Limb (tissue), 2 donors: ENCODE data around the gene PTPN14.

Source experiments
- DNase-seq, 2 donors: peaks; one replicate each; pipeline ENCODE4 v3.0.0-alpha.2; 2016; ENCODE audit errors: extremely low spot score in 2 of 2

PTPN14 gene

GRCh38 chr1:214476229-214476985, 75.0 kb downstream of the PTPN14 start:
- DNase-seq: no peak

- DNase-seq: no peak
These were observed 75.7 kb downstream of the PTPN14 start for GRCh38 chr1:214475746-214476145.

DNA sequence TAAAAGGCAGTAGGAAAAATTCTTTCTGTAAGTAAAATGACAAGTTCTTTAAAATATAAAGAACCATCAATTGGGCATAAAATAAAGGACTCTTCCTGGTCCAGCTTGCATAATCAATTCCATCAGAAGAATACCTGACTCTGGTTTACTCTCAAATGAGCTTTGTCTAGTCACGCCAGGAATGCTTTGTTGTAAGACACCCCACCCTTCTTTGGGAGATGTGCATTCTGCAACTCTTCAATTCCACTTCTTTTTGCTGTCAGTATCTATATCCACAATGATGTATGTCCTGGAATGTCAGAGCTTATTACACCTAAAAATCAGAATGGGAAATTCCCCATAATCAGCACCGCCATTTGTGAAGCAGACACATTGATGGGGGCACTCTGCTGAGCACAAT, 76.1 kb downstream of the PTPN14 start:
- no peak for DNase-seq

DNA sequence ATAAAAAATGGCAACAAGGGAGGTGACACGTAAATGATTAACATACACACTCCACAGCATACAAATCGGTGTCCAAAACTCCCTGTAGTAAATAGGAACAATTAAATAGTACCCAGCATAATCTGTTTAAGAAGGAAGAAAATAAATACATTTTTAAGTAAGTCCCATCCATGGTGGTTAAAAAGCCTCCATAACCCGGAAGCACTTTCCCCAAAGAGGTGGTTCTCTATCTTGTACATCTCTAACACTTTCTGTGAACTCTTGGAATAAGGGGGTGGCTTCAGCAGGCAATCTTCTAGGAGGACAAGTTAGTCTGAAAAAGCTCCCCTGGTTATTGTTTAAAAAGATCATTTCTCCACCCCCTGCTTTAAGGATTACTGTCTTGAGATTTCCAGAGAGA, 76.9 kb downstream of the PTPN14 start:
- DNase-seq: no peak

DNA sequence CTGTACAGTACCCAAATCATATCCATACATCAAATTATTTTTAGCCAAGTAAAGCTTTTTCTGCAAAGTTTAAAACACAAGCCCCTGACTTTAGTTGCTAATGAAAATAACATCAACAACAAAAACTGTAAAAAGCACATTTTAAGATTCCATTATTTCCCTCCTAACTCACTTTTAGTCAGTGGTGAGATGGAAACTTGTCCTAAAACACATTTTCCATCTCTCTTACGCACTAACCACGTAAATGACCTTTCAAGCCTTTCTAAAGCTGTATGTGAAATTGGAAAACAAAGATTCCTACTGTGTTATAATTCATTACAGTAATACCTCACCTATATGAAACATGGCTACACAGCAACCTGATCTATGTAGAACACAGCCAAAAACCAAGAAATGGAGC, 77.5 kb downstream of the PTPN14 start:
- DNase-seq: no peak

DNA sequence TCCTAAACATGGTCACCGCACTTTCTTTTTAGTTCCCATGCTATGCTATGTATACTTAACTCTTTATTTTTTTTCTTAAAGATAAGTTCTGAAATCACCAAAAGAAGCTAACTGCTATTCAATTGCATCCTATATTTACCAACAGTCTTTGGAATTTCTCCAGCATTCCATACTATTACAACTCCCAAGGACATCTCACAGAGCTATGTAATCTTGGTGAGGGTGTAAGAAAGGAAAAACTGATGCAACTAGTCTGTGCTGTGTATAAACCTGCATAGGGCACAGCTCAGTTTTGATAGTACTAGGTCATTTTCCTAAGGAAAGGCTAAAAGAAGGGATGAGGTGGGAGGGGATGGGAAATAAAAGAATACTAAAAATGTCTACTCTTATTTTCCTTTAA, 78.0 kb downstream of the PTPN14 start:
- no peak for DNase-seq

GRCh38 chr1:214472364-214472763, 79.0 kb downstream of the PTPN14 start:
- DNase-seq: no peak

DNA sequence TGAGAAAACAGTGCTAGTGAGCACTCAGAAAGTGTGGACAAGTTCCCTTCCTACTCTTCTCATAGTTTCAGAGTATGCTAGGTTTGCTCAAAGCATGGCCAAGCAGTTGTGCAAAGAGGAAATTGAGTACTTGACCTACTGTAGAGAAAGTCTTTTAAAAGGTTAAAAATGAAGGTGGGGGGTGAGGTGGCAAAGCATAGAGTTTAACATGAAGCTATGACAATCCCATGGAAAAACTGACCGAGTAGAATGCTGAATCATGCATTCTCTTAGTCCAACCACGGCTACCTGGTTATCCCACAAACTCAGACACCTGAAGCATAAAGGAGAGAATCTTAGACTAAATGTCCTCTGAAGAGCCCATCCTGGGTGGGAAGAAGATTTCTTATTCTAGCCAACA, 79.9 kb downstream of the PTPN14 start:
- DNase-seq: no peak

DNA sequence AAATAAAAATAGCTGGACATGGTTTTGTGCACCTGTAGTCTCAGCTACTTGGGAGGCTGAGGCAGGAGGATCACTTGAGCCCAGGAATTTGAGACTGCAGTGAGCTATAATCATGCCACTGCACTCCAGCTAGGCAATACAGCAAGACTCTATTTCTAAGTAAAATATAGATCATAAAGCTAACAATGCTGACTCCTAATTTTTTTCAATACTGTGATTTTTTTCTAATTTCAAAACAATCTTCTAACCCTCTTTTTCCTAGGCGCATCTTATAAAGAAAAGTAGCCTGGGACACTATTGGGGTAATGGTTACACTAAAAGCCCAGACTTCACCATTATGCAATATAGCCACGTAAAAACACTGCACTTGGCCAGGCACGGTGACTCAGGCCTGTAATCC, 81.3 kb downstream of the PTPN14 start:
- DNase-seq: no peak

DNA sequence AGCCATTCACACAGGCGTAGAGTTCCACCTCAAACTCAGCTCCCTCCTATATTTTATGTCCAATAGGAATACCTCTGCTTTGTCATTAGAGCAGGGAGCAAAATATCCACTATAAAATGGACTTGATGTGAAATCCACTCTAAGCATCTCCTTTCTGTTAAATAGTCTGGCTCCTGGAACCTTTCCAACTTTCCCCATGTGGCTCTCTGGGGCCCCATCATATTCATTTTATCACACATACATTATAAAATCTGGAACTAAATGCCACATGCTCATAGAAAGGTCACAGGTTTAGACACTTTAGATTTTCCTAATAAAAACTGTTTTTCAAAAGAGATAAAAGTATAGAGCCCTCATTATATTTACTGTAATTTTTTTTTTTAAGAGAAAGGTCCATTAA, 82.1 kb downstream of the PTPN14 start:
- DNase-seq: no peak

DNA sequence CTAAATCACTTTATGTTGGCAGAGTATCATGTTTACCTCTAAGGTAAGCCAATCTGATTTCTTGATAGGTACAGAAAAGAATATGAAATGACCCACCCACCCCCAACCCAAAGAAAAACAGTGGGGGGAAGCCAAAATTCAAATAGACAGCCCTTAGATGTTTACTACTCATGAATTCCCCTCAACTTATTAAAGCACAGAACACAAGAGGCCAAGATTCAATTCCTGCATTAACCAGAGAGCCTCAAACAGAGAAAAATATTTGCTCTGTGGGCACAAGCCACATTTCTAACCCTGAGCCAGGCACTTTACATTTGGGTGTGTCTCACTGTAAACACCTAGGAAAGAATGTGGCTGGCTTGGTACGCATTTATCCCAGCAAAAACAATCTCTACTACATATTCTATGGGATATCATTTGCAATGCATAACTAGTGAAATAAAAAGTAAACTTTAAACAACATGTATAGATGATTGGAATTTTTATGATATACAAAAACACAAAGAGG, 84.3 kb downstream of the PTPN14 start:
- no peak for DNase-seq

DNA sequence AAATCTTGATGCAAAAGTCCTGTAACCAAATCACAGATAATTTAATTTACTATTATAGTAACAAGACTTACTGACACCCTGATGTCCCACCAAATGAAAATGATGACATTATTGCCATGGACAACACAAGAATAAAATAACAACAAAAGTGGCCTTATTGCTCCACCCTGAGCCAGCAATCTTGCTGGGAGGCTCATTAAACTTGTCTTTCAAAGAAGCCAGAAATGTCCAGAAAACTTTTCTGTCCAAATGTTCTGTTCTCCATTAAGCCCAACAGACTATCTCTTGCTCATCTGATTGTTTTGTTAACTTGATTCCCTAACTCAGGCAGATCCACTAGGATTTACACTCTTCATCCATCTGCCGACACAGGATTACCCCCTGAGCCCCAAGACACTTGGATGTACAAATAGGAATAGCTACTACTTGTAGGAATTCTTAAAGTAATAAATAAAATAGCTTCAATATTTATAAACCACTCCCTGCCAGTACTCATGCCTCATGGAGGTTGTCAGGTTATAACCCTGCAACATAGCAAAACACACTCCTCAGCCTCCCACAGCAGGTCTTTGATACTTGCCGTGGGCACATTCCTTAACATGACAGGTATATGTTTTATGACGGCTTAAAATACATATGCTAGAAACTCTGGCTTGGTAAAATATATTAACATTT, 84.9 kb downstream of the PTPN14 start:
- no peak for DNase-seq

- no peak for DNase-seq
These were observed 86.7 kb downstream of the PTPN14 start for GRCh38 chr1:214464445-214465287.

DNA sequence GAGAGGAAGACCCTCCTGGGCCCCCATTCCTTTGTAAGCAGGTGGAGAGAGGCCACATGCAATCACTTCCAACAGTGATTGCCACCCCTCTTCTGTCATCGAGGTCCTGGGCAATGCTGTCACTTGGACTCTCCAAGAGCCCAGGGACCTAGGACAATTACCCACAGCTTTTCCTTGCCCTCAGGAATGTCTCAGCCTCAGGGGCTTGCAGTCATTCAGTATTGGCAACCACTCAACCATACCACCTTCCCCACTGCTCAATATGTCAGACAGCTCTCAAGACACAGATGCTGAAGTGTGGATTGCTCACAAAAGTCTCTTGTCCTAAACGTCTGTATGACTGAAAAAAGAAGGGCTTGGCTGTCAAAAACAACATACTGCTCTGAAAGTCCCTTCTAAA, 87.8 kb downstream of the PTPN14 start:
- DNase-seq: no peak

DNA sequence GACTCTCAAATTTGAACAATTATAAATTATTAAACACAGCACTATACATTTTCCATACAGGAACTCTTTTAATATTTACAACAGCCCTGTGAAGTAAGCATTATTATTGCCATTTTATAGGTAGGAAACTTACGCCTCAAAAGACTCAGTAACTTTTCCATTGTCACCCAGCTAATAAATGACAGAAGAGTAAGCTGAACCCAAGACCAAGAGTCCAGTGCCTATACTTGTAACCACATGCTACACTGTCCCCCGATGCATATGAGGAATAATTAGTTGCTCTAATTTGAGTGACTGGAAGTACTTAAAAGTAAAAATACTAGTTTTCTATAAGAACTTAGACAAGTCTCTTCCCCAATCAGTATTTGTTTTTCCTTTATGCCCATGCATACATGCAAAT, 88.5 kb downstream of the PTPN14 start:
- DNase-seq: no peak

DNA sequence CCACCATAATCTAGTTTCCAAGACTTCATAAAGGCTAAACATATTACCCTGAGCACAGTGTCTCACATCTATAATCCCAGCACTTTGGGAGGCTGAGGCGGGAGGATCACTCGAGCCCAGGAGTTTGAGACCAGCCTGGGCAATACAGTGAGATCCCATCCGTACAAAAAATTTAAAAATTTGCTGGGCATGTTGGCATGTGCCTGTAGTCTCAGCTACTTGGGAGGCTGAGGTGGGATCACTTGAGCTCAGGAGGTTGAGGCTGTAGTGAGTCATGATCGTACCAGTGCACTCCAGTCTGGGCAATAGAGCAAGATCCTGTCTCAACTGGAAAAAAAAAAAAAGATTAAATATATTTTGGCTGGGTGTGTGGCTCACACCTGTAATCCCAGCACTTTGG, 90.1 kb downstream of the PTPN14 start:
- DNase-seq: no peak

DNA sequence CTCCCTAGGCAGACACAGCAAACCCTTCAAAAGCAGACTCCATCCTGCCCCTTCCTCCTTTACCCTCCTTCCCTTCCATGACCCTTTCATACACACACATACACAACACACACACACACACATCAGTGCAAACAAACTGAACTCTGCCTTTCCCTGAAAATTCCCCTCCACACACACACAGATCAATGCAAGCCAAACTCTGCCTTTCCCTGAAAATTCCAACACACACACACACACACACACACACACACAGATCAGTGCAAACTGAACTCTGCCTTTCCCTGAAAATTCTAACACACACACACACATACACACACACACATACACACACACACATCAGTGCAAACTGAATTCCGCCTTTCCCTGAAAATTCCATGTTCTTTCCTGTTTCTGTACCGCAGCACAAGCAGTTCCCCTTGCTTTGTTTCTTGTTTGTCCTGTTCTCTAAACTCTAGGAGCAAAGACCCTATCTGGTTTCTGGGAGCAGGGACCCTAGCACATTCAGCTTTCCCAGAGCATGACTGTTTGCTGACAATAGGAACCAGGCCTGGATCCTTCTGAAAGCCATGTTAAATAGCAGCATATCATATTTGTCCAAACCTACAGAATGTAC, 91.0 kb downstream of the PTPN14 start:
- DNase-seq: no peak

DNA sequence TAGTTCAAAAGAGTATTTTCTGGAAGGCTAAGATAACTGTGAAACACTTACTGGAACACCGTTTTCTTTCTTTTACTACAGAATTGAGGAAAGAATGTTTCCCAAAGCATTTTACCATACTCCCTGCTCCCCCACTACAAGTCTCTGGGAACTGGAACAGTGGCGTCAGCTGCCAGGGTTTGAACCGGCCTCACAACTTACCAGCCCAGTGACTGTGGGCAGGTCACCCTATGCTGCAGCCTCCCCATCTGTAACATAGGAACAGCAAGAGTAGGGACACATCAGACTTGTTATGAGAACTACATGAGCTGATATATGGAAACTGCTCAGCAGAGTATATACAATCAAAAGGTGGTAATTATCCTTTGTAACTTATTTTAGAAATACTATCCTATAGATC, 91.5 kb downstream of the PTPN14 start:
- no peak for DNase-seq

DNA sequence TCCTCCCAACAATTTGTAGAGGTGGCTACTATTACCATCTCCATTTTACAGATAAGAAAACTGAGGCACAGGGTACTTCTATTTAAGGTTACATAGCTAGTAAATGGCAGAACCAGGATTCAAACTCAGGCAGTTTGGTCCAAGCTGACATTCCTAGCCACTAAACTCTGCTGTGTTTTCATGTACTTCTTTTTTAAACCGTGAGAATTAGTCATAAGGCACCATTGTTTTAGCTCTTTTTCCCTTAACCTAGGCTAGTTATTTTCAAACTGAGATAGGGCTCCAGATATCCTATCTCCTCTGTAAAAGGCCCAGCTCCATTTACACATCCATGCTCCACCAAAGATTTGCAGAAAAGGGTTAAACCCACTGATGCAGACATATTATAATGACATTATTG, 92.9 kb downstream of the PTPN14 start:
- no peak for DNase-seq

DNA sequence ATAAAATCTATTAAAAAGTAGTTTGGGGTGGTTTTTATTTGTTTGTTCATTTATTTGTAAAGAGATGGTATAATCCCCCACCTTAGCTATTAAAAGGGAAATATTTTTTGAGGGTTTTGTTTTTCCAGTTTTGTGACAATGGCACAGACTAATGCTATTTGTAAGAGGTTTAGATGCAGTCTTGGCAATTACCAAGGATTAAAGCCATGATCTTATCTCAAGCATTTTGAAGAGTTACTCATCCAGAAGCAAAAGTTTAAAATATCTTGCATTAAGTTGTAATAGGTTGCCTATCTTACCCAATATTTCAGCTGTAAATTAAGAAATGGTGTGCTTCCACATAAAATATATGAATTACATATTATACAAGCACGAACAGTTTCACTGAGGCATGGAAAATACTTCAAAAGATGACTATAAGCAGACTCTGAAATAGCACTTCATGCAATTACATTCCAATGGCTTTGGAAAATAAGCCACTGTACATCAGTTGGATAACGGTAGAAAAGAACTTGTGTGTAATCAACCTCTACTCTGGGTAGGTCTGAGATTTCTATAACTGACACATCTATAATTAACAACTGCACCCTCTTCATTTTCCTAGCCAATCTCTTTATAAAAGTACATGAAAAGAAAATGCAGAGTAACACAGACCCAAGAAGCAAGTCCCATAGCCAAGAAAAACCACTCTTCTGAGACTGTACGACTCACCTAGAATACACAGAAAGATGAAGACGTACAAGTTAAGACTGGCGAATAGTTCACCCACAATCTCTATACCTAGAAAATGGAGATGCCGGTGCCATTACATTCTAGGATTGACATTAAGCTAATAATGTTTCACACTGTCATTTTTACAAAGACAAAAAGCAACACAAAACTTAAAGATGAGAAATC, 95.2 kb downstream of the PTPN14 start:
- no peak for DNase-seq

DNA sequence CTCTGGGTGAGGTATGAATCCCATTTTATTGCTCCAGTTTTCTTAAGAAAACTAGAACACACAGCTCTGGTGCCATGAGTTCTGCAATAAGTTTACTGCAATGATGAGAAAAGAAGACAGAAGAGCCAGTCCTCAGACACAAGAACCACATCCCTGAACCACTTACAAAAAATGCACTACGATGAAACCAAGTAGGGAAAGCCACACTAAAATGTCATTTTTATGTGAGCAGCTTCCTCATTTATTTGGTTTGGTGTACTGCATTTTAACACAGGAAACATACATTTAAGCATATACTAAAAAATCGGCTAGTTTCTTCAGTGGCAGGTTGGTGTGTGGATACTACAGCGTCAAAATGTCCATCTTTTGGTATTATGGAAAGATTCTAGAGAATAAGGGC, 95.9 kb downstream of the PTPN14 start:
- DNase-seq: no peak
